Measurements from ENCODE around the gene IRAK2.

DNA sequence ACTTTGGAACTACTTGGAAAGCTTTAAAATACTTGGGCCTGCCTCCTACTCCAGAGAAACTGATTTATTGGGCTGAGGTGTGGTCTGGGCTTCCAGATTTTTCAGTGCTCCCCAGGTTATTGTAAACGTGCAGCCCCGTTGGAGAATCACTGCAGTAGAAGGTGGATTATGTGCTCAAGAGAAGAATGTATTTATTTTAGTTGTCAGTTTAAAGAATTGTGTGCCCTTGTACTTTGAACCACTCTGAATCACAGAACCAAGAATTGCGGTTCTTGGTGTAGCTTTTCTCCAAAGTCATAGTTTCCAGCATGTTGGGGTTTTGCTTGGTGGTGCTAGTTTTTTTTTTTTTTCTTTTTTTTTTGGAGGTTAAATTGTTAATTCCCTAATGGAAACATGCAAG, 85.1 kb downstream of the IRAK2 start:
- TF ChIP-seq, protein P1, sequence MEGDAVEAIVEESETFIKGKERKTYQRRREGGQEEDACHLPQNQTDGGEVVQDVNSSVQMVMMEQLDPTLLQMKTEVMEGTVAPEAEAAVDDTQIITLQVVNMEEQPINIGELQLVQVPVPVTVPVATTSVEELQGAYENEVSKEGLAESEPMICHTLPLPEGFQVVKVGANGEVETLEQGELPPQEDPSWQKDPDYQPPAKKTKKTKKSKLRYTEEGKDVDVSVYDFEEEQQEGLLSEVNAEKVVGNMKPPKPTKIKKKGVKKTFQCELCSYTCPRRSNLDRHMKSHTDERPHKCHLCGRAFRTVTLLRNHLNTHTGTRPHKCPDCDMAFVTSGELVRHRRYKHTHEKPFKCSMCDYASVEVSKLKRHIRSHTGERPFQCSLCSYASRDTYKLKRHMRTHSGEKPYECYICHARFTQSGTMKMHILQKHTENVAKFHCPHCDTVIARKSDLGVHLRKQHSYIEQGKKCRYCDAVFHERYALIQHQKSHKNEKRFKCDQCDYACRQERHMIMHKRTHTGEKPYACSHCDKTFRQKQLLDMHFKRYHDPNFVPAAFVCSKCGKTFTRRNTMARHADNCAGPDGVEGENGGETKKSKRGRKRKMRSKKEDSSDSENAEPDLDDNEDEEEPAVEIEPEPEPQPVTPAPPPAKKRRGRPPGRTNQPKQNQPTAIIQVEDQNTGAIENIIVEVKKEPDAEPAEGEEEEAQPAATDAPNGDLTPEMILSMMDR (IDR thresholded peaks at IDR 0.05), result no peak
- TF ChIP-seq POLR2A (IDR thresholded peaks at IDR 0.05), result no peak

Measured in body of pancreas (tissue), 4 donors.